AG20443 (cell line): ENCODE data around the gene IVL.

ENCODE experiments used
- DNase-seq: peaks from one replicate; pipeline ENCODE4 v3.0.0; 2012; ENCODE audit warnings: low spot score, mixed read lengths

The IVL gene

DNA sequence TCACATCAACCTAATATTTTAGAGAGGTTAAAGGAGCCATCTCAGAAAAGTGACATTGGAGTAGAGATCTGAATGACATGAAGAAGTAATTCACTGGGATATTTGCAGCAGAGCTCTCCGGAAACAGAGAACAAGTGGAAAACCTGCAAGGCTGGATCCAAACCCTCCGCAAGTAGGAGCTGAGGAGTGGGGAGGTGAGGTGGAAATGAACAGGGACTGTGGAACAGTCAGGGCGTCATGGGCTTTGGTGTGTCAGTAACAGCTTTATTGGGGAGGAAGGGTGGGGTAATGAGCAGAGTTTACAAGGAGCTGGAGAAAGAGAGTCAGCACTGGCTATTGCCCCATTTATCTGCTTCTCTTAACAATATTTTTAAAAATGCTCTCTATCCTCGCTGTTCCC is 9.3 kb upstream of the IVL start:
- DNase-seq: no peak

DNA sequence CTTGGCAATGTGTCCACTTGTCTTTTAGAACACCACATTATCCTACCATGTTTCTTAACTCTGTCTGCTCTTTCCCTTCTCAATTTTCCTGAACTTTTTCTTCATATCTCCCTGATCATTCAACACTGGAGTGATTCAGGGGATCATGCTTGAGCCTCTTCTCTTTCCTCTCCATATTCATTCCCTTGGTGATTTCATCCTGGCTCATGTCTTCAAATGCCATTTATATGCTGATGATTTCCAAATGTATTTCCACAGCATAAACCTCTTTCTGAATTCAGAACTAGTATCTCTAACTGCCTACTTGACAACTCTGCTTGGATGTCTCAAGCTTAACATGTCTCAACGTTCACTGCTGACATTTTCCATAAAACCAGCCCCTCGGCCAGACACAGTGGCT is 8.5 kb upstream of the IVL start:
- DNase-seq: no peak

DNA sequence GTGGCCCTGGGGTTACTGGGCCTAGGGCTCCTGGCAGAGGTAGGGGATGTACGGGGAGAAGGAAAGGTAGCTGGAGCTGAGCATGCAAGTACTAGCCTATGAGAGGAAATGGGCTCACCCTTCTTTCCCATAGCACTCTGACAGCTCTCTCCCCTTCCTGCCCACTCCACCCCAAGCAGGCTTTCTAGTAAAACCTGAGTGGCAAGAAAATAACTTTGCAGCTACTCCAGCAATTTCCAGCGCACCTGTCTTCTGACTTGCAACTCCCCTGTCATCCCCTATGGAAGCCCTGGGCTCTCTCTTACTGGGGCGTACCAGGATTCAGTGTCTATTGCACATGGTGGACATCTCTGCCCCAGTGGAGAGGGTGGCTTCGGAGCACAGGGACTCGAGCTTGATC is 6.7 kb upstream of the IVL start:
- DNase-seq: no peak

DNA sequence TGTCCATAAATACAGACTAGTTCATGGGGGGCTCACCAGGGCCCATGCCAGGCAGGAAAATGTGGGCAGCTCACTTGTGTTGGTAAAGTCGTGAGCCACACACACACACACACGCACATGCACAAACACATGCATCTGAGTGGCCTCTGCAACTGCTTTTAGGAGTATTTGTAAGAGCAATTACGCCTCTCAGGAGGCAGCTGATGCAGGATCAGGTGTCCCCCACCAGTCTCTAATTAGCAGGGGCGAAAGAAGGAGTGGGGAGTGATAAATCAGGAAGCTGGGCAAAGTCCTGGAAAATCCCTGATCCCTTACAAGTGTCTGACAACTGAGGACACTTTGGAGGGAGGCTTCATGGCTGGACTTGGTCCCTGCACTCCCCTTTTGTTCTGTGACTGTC is 5.7 kb upstream of the IVL start:
- DNase-seq: no peak

DNA sequence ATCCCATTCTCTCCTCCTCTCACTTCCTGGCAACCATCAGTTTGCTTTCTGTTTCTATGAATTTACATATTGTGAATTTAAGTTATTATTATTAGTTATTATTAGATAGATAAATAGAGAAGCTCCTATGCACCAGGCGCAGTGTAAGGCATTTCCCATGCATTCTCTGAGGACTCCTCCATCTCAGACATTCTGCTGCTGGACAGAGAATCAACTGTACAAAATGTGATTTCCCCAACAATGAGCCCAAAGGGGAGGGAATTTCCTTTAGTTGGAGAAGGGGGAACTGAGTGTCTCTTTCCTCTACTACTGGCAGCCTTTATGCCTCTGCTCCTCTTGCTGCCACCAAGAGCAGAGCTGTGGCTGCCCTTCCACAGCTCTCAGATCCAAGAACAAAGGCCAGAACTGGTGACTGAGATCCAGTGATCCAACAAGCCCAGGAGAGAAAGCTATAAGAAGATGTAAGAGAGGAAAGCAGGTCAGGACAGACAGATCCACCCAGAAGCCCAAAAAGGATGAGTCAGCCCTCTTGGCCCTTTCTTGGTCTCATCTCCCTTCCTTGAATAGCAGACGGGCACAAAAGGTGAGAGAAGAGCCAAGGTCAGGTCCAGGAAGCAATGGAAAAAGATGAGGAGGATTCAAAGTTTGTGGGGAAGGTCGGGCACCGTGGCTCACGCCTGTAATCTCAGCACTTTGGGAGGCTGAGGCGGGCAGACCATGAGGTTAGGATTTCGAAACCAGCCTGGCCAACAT is 3.5 kb upstream of the IVL start:
- no peak for DNase-seq

DNA sequence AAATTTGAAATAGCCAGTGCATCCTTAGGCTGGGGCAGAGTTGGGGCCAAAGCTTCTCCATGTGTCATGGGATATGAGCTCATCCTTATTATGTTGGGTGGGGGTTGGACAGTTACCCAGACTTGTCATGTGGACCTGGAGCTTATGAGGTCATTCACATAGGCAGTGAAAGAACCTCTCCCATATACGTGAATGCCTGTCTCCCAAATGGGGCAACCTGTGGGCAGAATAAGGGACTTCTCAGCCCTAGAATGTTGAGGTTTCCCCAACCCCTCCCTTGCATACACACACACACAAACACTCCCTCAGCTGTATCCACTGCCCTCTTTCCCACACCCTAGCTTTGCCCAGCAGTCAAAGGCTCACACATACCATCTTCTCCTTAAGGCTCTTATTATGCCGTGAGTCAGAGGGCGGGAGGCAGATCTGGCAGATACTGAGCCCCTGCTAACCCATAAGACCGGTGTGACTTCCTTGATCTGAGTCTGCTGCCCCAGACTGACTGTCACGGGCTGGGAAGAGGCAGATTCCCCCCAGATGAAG is 2.3 kb upstream of the IVL start:
- peak; percentile 74 for DNase-seq

DNA sequence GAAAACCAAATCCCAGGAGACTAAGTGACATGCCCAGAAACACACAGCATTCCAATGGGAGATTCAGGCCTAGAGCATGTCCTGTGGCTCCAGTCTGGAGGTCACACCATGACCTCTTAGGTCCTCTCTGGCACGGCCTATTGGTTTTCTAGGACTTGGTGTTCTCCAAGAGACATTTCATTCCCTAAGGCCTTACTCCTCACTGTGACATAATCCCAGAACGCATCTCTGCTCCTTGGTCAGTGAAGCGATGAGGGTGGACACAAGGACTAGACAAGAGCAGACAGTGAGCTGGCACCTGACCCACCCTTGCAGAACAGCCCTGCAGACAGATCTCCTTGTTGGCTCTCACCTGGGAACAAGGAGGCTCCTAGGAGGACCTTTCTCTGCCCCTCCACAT is 860 bp downstream of the IVL start:
- no peak for DNase-seq

DNA sequence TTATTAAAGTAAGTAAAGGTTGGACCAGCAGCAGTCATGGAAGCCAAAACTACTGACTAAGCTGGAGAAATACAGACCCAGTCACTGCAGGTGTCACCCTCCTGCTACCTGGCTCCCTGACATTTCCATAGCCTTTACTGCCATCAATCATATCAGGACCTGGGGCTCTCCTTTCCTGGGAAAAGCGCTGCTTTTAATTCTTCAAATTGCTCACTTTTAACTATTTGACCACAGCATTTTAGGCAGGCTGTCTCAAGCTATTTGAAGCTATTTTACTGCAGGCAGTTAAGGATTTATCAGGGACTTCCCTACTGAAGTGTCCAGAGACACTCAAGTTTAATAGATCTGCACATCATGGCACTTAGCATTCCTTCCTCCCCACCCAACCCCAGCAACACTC is 4.1 kb downstream of the IVL start:
- DNase-seq: no peak

DNA sequence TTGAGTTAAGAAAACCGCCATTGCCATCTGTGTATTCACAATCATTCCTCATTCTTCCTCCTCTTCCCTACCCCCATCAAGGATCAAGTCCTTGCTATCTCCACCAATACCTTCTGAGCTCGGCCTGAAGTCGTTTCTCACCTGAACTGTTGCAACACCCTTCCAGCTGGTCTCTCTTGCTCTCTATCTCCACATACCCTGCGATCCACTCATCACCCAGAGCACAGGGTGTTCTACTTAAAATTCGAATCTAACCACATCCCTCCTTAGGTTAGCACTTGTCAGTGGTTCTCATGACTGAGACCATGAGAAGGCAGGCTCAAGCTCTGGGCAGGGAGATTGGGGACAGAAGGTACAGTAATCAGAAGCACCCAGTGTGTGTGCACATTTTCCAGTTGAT is 4.6 kb downstream of the IVL start:
- DNase-seq: no peak

DNA sequence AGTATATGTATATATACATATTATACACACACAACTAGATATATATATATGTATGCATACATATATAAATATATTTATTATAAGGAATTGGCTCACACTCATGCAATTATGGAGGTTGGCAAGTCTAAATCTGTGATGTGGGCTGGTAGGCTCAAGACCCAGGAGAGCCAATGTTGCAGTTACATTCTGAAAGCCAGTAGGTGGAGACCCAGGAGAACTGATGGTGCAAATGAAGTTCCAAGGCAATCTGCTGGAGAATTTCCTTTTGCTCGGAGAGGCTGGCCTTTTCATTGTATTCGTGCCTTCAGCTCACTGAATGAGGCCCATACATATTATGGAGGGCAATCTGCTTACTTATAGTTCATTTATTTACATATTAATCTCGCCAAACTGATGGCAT is 9.4 kb downstream of the IVL start:
- DNase-seq: no peak

DNA sequence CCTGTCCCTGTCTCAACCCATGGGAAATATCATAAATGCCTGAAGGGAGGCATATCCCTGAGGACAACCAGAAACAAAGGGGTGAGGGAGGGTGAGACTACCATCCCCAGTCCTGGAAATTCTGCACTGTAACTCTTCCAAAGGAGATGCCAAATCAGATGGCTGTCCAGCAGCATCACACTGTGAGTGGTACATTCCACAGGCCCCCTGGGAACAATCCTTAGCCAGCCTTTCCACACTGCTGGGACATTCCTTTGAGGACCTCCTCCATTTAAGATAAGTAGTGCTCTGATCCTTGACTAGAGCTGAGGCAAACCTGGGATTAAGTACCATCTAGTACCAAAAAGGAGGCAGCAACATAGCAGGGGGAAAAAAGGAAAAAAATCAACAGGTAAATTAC is 10.7 kb downstream of the IVL start:
- no peak for DNase-seq

DNA sequence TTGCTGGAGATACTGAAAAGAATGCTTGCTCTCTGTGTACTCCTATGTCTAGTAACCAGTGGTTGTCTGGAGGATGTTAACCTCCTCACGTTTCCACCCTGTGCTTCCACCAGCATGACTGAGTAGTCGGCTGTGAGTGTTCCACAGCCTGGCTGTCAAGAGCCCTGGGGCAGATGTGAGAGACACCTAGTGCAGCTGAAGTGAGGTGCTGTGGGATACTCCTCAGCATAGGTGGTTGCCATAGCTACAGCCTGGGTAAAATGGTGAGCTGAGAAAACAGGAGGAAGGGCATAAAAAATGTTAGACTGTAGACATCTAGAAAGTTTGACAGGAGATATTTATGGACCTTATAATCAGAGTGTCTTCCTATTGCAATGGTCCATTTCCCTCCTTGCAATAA is 15.8 kb downstream of the IVL start:
- DNase-seq: no peak

DNA sequence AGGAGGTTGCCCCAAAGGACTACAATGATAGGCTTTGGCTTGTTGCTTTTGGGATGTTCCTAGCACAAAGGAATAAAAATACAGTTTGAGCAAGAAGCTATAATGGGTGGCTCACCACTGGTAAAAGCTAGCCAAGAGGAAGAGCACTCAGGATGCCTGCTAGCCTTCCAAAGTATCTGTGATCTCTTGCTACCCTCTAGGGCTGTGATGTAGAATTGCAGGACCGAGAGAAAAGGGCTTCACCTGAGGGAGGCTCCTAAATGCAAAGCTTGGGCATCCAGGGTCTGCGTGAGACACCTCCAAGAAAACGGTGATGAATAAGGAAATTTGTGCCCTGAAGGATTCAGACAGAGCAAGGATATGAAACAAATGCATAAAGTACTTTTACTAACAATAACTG is 17.7 kb downstream of the IVL start:
- DNase-seq: peak; percentile 54

DNA sequence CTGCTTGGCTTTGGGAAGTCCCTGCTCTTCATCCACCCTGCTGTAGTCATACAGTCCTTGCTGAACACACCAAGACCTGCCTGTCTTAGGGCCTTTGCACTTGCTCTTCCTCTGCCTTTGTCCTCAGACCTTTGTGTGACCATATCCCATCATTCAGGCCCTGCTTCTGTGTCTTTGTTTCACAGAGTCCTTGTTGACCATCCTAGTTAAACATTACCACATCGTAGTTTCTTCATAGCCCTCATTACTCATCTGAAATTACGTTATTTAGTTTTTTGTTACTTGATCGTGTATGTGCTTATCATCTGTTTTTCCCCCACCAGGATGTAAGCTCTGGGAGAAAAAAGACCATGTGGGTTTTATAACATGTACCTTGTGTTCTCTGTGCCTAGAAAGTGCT is 20.3 kb downstream of the IVL start:
- DNase-seq: no peak

DNA sequence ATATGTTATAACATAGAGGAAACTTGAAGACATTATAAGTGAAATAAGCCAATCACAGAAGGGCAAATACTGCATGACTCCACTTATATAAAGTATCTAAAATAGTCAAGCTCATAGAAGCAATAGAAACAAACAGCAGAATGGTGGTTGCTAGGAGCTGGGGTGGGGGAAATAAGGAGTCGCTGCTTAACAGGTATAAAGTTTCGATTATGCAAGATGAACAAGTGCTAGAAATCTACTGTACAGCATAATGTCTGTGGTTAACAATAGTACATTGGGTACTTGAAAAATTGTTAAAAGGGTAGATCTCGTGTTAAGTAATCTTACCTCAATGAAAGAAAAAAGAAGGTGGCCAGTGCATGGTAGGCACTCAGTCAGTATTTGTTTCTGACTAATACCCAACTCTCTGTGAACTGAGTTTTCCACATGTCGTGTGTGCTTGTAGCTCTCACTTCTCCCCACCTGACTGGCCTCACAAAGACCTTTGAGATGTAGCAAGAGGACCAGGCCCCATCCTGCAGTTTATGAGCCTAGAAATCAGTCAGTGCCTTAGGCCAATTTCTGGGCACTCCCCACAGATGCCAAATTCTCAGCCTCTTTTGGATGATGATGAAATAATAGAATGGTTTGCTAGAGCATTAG is 23.9 kb downstream of the IVL start:
- DNase-seq: no peak

DNA sequence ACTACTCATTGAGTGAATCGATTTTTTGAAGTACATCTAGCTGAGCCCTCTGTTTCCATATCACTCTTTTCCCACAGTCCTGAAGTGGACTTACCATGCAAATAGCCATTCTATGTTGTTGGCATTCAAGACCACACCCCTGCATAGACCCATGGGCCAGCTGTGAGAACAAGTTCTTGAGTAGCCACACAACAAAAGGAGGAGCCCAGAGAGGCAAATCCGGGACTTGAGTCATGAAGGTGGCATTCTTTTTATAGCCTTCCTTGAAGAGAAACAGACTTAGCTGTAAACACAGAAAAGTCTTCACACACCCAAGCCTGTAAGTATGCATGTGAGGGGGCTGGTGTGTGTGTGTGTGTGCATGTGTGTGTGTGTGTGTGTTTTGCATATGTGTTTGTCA is 24.9 kb downstream of the IVL start:
- DNase-seq: no peak

DNA sequence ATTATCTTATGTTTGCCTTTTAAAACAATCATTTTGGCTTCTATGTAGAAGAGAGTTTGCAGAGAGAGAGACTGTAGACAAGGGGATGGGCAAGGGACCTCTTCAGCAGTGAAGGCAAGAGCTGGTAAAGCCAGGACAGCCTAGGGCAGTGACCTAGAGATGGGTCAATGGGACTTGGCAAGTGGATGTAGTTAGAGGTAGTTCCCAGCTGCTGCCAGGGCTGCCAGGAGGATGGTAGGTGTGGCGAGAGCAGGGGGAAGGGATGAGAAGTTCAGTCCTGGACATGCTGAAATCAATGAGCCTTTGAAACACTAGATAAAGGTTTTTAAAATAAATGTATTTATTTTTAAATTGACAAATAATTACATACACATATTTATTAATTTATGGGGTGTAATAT is 32.3 kb downstream of the IVL start:
- DNase-seq: no peak

DNA sequence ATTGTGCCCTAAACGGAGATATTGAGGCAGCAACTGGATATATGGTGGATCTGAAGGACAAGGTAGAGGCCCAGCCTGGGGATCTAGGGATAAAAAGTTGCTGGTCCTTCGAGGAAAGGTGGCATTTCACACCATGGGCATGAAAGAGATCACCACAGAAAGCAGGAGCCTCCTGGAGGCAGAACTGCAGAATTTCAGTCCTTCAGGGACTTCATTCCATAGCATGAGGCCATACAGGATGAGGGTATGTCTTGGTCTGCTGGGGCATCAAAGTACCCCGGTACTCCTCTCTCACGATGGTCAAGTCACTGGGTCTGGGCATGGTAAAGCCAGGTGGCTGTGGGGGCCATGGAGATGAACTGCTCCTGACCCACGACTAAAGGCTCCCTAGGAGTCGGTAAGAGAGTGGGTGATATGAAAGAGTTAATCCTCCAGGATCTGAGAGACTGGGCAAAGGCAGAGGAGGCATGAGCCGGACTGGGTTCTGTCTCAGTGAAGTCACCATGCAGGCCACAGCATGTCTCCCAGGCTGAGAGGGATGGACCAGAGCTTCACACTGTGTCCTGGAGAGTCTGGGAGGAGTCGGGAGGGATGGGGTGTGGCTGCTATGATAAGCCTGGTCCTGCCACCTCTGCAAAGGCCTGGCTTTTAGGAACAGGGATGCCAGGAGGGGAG is 32.8 kb downstream of the IVL start:
- no peak for DNase-seq

DNA sequence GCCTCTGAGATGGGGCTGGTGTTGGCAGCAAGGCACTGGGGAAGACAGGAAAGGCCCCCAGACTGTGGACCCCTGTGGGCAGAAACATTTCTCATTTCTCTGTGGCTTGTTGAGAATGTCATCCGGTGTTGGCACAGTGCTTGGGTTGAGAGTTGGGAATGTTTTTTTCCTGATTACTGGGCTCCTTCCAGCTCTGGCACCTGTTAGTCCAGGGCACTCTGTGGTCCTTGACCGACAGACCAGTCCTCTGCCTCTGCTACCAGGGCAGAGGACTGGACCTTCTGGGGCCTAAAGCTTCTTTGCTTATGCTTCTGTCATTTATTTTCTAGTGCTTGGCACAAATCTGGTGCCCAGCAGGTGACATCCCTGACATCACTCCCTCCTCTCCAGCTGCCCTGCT is 33.8 kb downstream of the IVL start:
- DNase-seq: no peak

DNA sequence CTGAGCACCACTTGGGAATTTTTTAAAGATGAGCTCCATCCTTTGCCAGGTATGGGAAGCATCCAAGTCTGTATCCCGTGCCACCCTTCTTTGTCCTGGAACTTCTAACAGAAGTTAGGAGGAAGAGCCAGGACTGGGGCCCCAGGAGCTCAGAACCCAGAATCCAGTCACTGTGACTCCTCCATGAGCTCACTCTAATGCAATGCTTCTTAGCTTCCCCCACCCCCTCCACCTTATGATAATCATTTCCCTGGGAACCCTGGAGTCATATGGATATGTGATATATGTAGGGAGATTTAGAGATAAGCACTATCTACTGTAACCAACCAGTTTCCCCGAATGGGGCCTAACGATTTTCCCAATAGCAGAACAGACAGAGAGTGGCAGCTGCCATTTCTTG is 37.9 kb downstream of the IVL start:
- no peak for DNase-seq

DNA sequence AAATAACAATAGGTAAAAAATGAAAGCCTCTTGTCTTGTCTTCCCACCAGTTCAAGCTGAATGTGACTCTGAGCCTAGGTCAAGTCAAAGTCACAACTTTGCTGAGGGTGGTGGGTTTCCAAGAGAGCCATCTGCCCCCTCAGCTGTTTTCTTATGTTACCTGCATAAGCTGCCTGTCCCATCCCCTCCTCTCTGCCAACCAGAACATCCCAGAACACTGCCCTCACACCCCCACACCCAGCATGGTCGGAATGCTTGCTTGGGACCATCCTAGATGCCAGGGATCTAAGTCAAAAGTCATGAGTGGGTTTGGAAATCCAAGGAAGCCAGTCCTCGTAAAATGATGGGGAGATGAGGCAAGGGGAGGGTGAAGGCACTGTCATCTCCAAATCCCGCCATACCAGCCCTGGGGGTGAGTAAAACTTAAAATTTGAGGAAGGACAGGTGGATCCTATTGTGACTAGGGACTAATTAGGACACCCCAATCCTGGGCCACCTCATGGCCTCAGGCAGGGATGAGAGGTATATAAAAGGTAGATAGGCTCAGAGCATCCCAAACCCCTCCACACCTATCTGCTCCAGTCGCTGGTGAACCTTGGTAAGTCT is 38.4 kb downstream of the IVL start, which contains the start of gene SPRR5:
TSS of gene SPRR5 (plus strand) at position 556 of the 606 bp plus-strand sequence. CDS start 1,349 bp downstream, outside the sequence.
- DNase-seq: no peak

DNA sequence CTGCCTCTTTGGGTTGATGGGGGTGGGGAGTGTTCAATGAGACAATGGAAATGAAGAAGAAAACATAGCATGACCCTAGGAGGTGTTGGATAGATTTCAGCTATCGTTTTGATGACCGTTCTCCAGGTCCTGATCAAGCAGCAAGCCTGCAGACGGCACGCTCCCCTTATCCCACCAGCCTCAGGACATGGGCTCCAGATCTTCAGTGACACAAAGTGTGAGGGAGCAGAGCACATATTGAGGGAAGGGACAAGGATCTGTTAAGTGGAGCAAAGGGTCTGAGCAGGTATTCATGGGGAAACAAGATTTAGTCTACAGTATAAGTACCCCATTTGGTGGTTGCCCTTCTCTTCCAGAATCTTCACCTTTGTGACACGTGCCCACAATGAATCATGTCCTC is 43.4 kb downstream of the IVL start:
- DNase-seq: no peak

DNA sequence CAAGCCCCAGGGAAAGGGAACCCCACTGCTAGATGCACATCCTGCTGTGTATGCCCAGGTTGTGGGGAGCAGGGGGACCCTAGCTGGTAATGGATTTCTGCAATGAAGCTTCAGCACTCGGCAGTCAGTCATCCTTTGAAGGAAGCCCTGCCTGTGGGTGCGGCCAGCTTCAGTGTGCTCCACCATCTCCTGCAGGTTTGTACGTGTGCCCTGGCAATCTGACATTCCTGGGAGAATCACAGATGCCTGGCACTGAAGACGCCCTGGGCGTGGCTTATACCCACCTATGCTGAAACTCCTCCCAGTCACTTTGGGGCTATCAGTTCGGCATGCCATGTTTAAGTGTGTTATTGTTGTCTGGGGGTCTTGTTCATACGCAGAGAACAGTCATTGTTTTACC is 45.4 kb downstream of the IVL start:
- DNase-seq: no peak
